SK-N-SH (cell line): ENCODE results near the gene C1QTNF5. TPM values are rescaled to one million over a fixed set of nuclear protein-coding genes. Genes with fewer than 3 reads are reported as not detected.
A peak's percentile ranks its signal among the peaks of the same experiment; 100 is the strongest.

Source experiments
- CTCF ChIA-PET: fragments of 300-600, 350-600 bp; formaldehyde crosslinking; extraction: SDS; loops from one replicate; lab custom pipeline; 2021; lab: Yijun Ruan, JAX
- POLR2A ChIA-PET: fragments of 350-600 bp; sonication (Branson Sonifier 250); formaldehyde crosslinking; extraction: SDS; loops from one replicate; lab custom pipeline; 2020; ENCODE audit warnings: antibody characterized with exemption, inconsistent platforms; lab: Yijun Ruan, JAX
- DNase-seq: peaks from one replicate; pipeline ENCODE4 v3.0.0; 2012
- H2AFZ ChIP-seq: fragments of 200-600 bp; sonication (generic); 2 replicates; pipeline ENCODE4 v1.8.1; 2016; ENCODE audit warnings: antibody characterized with exemption, mild to moderate bottlenecking, low read depth
- H3F3A ChIP-seq: fragments of 200-600 bp; sonication (generic); replicated peaks from 2 replicates; pipeline ENCODE3; 2016; ENCODE audit warnings: antibody characterized with exemption, mild to moderate bottlenecking; ENCODE audit not compliant: insufficient read depth
- H3K27ac ChIP-seq, 2 experiments: fragments of 200-500 bp in 1 of 2; fragments of 200-600 bp in 1 of 2; sonication (Bioruptor generic) in 1 of 2; sonication (generic), shearing (Covaris generic) in 1 of 2; 2 replicates each; pipeline versions ENCODE4 v1.5.1 to v1.6.1; 2014 to 2016; ENCODE audit warnings: low read depth in 2 of 2, inconsistent platforms in 1 of 2, low read length in 1 of 2, mild to moderate bottlenecking in 1 of 2, mixed read lengths in 1 of 2
- H3K27me3 ChIP-seq: fragments of 200-600 bp; sonication (generic), shearing (Covaris generic); 2 replicates; pipeline ENCODE4 v1.6.1; 2016; ENCODE audit warnings: mixed run types; ENCODE audit not compliant: insufficient read depth
- H3K36me3 ChIP-seq, 2 experiments: fragments of 200-500 bp in 1 of 2; fragments of 200-600 bp in 1 of 2; sonication (Bioruptor generic) in 1 of 2; sonication (generic) in 1 of 2; replicated peaks in 1 of 2; 2 replicates each; pipeline versions ENCODE3 to v1.5.1; 2014 to 2016; ENCODE audit warnings: low read length in 1 of 2, mild to moderate bottlenecking in 1 of 2; ENCODE audit not compliant: insufficient read depth in 2 of 2, control insufficient read depth in 1 of 2
- H3K4me1 ChIP-seq, 2 experiments: fragments of 200-500 bp in 1 of 2; fragments of 200-600 bp in 1 of 2; sonication (Bioruptor generic) in 1 of 2; sonication (generic), shearing (Covaris generic) in 1 of 2; 2 replicates each; pipeline versions ENCODE4 v1.5.1 to v1.6.1; 2014 to 2016; ENCODE audit warnings: low read depth in 1 of 2, low read length in 1 of 2, mixed run types in 1 of 2; ENCODE audit not compliant: insufficient read depth in 2 of 2, control insufficient read depth in 1 of 2
- H3K4me2 ChIP-seq: fragments of 200-600 bp; sonication (generic), shearing (Covaris generic); 2 replicates; pipeline ENCODE4 v1.6.1; 2017; ENCODE audit warnings: mixed run types
- H3K4me3 ChIP-seq, 2 experiments: fragments of 200-500 bp in 1 of 2; fragments of 200-600 bp in 1 of 2; sonication (Bioruptor generic) in 1 of 2; sonication (generic), shearing (Covaris generic) in 1 of 2; 2 replicates each; pipeline versions ENCODE4 v1.5.1 to v1.8.1; 2014 to 2016; ENCODE audit warnings: low read depth in 2 of 2, inconsistent platforms in 1 of 2, low read length in 1 of 2, mild to moderate bottlenecking in 1 of 2, mixed read lengths in 1 of 2, moderate library complexity in 1 of 2
- H3K79me2 ChIP-seq: fragments of 200-600 bp; sonication (generic); 2 replicates; pipeline ENCODE4 v1.8.1; 2017; ENCODE audit warnings: mild to moderate bottlenecking; ENCODE audit not compliant: insufficient read depth
- H3K9ac ChIP-seq: fragments of 200-600 bp; sonication (generic); 2 replicates; pipeline ENCODE4 v1.6.1; 2017; ENCODE audit warnings: mixed run types
- H3K9me2 ChIP-seq: fragments of 200-600 bp; sonication (generic); 2 replicates; pipeline ENCODE4 v1.6.1; 2017; ENCODE audit warnings: mixed run types
- H3K9me3 ChIP-seq: fragments of 200-600 bp; sonication (generic); 2 replicates; pipeline ENCODE4 v1.6.1; 2017; ENCODE audit warnings: mixed run types, mild to moderate bottlenecking, moderate library complexity
- H4K20me1 ChIP-seq: fragments of 200-600 bp; sonication (generic); 2 replicates; pipeline ENCODE4 v1.6.1; 2017; ENCODE audit warnings: mild to moderate bottlenecking, mixed run types; ENCODE audit not compliant: insufficient read depth
- CTCF ChIP-seq: fragments of 200-600 bp; sonication (generic); IDR thresholded peaks from 2 replicates; pipeline ENCODE4 v1.6.1; 2017; ENCODE audit warnings: antibody characterized with exemption, mild to moderate bottlenecking, moderate library complexity
- EP300 ChIP-seq, 2 experiments: IDR thresholded peaks; 2 replicates each; pipeline versions ENCODE4 v1.4.0 to v1.6.1; 2012; ENCODE audit warnings: borderline replicate concordance in 1 of 2, low read depth in 1 of 2, low read length in 1 of 2
- FOSL2 ChIP-seq: IDR thresholded peaks from 2 replicates; pipeline ENCODE4 v1.4.0; 2012; ENCODE audit warnings: low read depth, mild to moderate bottlenecking, moderate library complexity, borderline replicate concordance
- GATA2 ChIP-seq: sonication (generic); formaldehyde crosslinking; IDR thresholded peaks from 2 replicates; pipeline ENCODE4 v1.5.0; 2020; ENCODE audit warnings: mild to moderate bottlenecking, missing genetic modification reagents
- JUND ChIP-seq: IDR thresholded peaks from 2 replicates; pipeline ENCODE4 v1.4.0; 2012
- MAX ChIP-seq: IDR thresholded peaks from 2 replicates; pipeline ENCODE4 v1.4.0; 2012; ENCODE audit warnings: low read depth
- MEF2A ChIP-seq: IDR thresholded peaks from 2 replicates; pipeline ENCODE4 v1.4.0; 2012; ENCODE audit warnings: low read depth, borderline replicate concordance
- NRF1 ChIP-seq: IDR thresholded peaks from 2 replicates; pipeline ENCODE4 v1.6.1; 2012; ENCODE audit warnings: low read depth, mild to moderate bottlenecking, low read length
- PBX3 ChIP-seq: IDR thresholded peaks from 2 replicates; pipeline ENCODE4; 2012
- RAD21 ChIP-seq: IDR thresholded peaks from 2 replicates; pipeline ENCODE4 v1.6.1; 2012; ENCODE audit warnings: mild to moderate bottlenecking, low read length
- RCOR1 ChIP-seq: fragments of 150-350 bp; IDR thresholded peaks from 2 replicates; pipeline ENCODE4 v1.6.1; 2017; ENCODE audit warnings: antibody characterized with exemption, low read length
- SMC3 ChIP-seq: IDR thresholded peaks from 2 replicates; pipeline ENCODE4 v1.6.1; 2012; ENCODE audit warnings: low read depth, low read length, improper control_type of control experiment
- TCF12 ChIP-seq: IDR thresholded peaks from 2 replicates; pipeline ENCODE4 v1.4.0; 2012
- USF1 ChIP-seq: IDR thresholded peaks from 2 replicates; pipeline ENCODE4 v1.4.0; 2012; ENCODE audit warnings: low read depth, borderline replicate concordance
- USF2 ChIP-seq: fragments of 150-350 bp; IDR thresholded peaks from 2 replicates; pipeline ENCODE4 v1.6.1; 2017; ENCODE audit warnings: antibody characterized with exemption, low read length, low read depth, borderline replicate concordance
- ZBTB33 ChIP-seq: IDR thresholded peaks from 2 replicates; pipeline ENCODE4 v1.4.0; 2012; ENCODE audit warnings: low read depth, borderline replicate concordance
- WGBS: methylation state at CpG from one replicate; pipeline ENCODE4 v1.1.6; 2017; ENCODE audit warnings: low lambda C conversion rate; 5-methylcytosine and 5-hydroxymethylcytosine counted together
- polyA plus RNA-seq, 3 experiments: library from polyadenylated mRNA; depleted of rRNA; stranded (reverse); fragments of >200 nt; gene quantifications; 2 replicates each; pipeline ENCODE4 v1.2.3, GENCODE V29; 2012

C1QTNF5 gene
- polyA plus RNA-seq, 1 of the 3 experiments (the other 2 are of a cell fraction), result 0.71 TPM

GRCh38 chr11:119338318-119338890 is 2.3 kb downstream of the C1QTNF5 start:
- ChIA-PET POLR2A (interaction anchor here (0.6 to 2.5 kb wide), 7 partner anchors 10 to 237 kb away, joined by 3 to 8 read pairs (median 7); partner anchors contain the start of genes CBL and DPAGT1), CTCF (interaction anchor here (0.6 to 8.6 kb wide), 56 partner anchors 9 to 792 kb away, joined by 3 to 191 read pairs (median 5); partner anchors contain the start of genes C2CD2L, CBL, HMBS and HYOU1)
- Histone ChIP-seq H4K20me1 (no peaks in the 10 kb centered on the region), H3K4me1 (peaks cover 16 to 41% of the 10 kb centered on the region in 2 experiments; a peak in 3 of 4 replicates), H3K36me3 (peaks cover 0 to 12% of the 10 kb centered on the region in 2 experiments), H3K9me3 (no peaks in the 10 kb centered on the region), H3K9ac (0 out of 2 replicates have a peak overlapping the region, but pooled peaks have one; percentile 21), H3K9me2 (no peaks in the 10 kb centered on the region), H3F3A (peaks cover 6% of the 10 kb centered on the region), H2AFZ (peak overlapping the region; percentile 60; the same call in 1 of the 2 replicates), H3K27me3 (no peaks in the 10 kb centered on the region), H3K79me2 (peaks cover 31% of the 10 kb centered on the region), H3K4me3 (peak overlapping the region in 1 of 2 experiments; percentile 41; a peak in 3 of 4 replicates), H3K4me2 (peak overlapping the region; percentile 78), H3K27ac (peak overlapping the region; percentile 55 to 62)
- DNase-seq, result peak; percentile 90
- TF ChIP-seq ZBTB33, result no peak
- no peak for TF ChIP-seq FOSL2
- TF ChIP-seq SMC3, result peak; percentile 72
- TF ChIP-seq EP300 (IDR thresholded peaks at IDR 0.05; ENCODE audit: borderline replicate concordance in 1 of 2, low read depth in 1 of 2, low read length in 1 of 2), result no peak
- peak; percentile 73 for TF ChIP-seq RAD21
- TF ChIP-seq GATA2 (CRISPR knock-in tag), result 0 out of 2 replicates have a peak, but pooled peaks have one; percentile 19
- TF ChIP-seq CTCF, result peak; percentile 89
- TF ChIP-seq RCOR1, result 0 out of 2 replicates have a peak, but pooled peaks have one; percentile 10
- 28% methylated on average over 14 of the region's 17 CpGs for WGBS

- H3K9me3 ChIP-seq, result no peaks in the 10 kb centered on the region
- no peaks in the 10 kb centered on the region for H4K20me1 ChIP-seq
- peak; percentile 74 for DNase-seq
- peaks cover 6% of the 10 kb centered on the region for H3F3A ChIP-seq
- no peaks in the 10 kb centered on the region for H3K9me2 ChIP-seq
- H2AFZ ChIP-seq, result peak overlapping the region; percentile 60; the same call in 1 of the 2 replicates
- peaks cover 16 to 41% of the 10 kb centered on the region in 2 experiments; a peak in 3 of 4 replicates for H3K4me1 ChIP-seq
- H3K27me3 ChIP-seq, result no peaks in the 10 kb centered on the region
- H3K27ac ChIP-seq, result peak overlapping the region; percentile 55 to 62
- ChIA-PET CTCF (interaction anchor here (0.6 to 8.6 kb wide), 52 partner anchors 8 to 793 kb away, joined by 3 to 191 read pairs (median 5); partner anchors contain the start of genes C2CD2L, CBL, HMBS and HYOU1), POLR2A (interaction anchor here (0.8 to 2.5 kb wide), 7 partner anchors 10 to 137 kb away, joined by 3 to 8 read pairs (median 7); partner anchors contain the start of gene CBL)
- H3K79me2 ChIP-seq, result peaks cover 31% of the 10 kb centered on the region
- H3K4me3 ChIP-seq, result peak overlapping the region; percentile 14 to 41
- TF ChIP-seq JUND (no peak), MAX (no peak), TCF12 (0 out of 2 replicates have a peak, but pooled peaks have one; percentile 30), NRF1 (no peak), USF1 (peak; percentile 73; the same call in 1 of the 2 replicates), MEF2A (no peak), PBX3 (no peak), RAD21 (no peak), USF2 (no peak)
- peaks cover 0 to 12% of the 10 kb centered on the region in 2 experiments for H3K36me3 ChIP-seq
- WGBS, result 47% methylated on average over 4 of the region's 9 CpGs
- H3K9ac ChIP-seq, result peak overlapping the region; percentile 21; the same call in 1 of the 2 replicates
- peak overlapping the region; percentile 78 for H3K4me2 ChIP-seq
These were observed 2.9 kb downstream of the C1QTNF5 start for GRCh38 chr11:119337581-119338317.
